ENCODE measurements around the gene AK5.

DNA sequence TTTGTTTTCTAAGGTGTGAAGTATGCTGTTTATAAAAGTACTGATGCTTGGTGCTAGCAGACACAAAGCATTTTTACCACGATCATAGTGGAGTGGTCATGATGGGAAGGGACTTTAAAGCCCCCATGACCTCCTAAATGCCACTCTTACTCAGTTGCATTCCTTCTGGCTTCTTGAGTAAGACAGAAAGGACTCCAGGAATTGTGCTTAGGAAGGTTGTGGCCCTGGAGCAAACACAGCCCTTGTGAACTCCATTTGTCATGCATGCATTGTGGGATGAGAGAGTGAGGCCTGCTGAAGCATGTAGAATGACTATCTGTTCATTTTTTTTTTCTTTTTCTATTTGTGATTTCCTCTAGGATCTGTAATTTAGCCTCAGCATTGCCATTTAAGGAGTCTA, 34.2 kb downstream of the AK5 start:
- TF ChIP-seq, protein P1, sequence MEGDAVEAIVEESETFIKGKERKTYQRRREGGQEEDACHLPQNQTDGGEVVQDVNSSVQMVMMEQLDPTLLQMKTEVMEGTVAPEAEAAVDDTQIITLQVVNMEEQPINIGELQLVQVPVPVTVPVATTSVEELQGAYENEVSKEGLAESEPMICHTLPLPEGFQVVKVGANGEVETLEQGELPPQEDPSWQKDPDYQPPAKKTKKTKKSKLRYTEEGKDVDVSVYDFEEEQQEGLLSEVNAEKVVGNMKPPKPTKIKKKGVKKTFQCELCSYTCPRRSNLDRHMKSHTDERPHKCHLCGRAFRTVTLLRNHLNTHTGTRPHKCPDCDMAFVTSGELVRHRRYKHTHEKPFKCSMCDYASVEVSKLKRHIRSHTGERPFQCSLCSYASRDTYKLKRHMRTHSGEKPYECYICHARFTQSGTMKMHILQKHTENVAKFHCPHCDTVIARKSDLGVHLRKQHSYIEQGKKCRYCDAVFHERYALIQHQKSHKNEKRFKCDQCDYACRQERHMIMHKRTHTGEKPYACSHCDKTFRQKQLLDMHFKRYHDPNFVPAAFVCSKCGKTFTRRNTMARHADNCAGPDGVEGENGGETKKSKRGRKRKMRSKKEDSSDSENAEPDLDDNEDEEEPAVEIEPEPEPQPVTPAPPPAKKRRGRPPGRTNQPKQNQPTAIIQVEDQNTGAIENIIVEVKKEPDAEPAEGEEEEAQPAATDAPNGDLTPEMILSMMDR (conservative IDR thresholded peaks at IDR 0.05; ENCODE audit: low read depth in 2 of 2) = no peak
- no peak for TF ChIP-seq EZH2 (IDR thresholded peaks at IDR 0.05; ENCODE audit: low read depth, unreplicated experiment)
- TF ChIP-seq, protein P2, sequence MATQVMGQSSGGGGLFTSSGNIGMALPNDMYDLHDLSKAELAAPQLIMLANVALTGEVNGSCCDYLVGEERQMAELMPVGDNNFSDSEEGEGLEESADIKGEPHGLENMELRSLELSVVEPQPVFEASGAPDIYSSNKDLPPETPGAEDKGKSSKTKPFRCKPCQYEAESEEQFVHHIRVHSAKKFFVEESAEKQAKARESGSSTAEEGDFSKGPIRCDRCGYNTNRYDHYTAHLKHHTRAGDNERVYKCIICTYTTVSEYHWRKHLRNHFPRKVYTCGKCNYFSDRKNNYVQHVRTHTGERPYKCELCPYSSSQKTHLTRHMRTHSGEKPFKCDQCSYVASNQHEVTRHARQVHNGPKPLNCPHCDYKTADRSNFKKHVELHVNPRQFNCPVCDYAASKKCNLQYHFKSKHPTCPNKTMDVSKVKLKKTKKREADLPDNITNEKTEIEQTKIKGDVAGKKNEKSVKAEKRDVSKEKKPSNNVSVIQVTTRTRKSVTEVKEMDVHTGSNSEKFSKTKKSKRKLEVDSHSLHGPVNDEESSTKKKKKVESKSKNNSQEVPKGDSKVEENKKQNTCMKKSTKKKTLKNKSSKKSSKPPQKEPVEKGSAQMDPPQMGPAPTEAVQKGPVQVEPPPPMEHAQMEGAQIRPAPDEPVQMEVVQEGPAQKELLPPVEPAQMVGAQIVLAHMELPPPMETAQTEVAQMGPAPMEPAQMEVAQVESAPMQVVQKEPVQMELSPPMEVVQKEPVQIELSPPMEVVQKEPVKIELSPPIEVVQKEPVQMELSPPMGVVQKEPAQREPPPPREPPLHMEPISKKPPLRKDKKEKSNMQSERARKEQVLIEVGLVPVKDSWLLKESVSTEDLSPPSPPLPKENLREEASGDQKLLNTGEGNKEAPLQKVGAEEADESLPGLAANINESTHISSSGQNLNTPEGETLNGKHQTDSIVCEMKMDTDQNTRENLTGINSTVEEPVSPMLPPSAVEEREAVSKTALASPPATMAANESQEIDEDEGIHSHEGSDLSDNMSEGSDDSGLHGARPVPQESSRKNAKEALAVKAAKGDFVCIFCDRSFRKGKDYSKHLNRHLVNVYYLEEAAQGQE (IDR thresholded peaks at IDR 0.05; ENCODE audit: unreplicated experiment) = no peak
- no peak for TF ChIP-seq POLR2AphosphoS5 (IDR thresholded peaks at IDR 0.05; ENCODE audit: low read depth)
- TF ChIP-seq STAT1 (IDR thresholded peaks at IDR 0.05; ENCODE audit: unreplicated experiment) = no peak
- no peak for TF ChIP-seq CREB1 (CRISPR knock-in tag; IDR thresholded peaks at IDR 0.05; ENCODE audit: low read depth)
- no peak for TF ChIP-seq EZH2phosphoT487 (IDR thresholded peaks at IDR 0.05; ENCODE audit: unreplicated experiment)
- no peak for TF ChIP-seq JUNB (IDR thresholded peaks at IDR 0.05; ENCODE audit: unreplicated experiment)
- no peak for TF ChIP-seq NANOG (IDR thresholded peaks at IDR 0.05; ENCODE audit: borderline replicate concordance)
- TF ChIP-seq, protein P3, sequence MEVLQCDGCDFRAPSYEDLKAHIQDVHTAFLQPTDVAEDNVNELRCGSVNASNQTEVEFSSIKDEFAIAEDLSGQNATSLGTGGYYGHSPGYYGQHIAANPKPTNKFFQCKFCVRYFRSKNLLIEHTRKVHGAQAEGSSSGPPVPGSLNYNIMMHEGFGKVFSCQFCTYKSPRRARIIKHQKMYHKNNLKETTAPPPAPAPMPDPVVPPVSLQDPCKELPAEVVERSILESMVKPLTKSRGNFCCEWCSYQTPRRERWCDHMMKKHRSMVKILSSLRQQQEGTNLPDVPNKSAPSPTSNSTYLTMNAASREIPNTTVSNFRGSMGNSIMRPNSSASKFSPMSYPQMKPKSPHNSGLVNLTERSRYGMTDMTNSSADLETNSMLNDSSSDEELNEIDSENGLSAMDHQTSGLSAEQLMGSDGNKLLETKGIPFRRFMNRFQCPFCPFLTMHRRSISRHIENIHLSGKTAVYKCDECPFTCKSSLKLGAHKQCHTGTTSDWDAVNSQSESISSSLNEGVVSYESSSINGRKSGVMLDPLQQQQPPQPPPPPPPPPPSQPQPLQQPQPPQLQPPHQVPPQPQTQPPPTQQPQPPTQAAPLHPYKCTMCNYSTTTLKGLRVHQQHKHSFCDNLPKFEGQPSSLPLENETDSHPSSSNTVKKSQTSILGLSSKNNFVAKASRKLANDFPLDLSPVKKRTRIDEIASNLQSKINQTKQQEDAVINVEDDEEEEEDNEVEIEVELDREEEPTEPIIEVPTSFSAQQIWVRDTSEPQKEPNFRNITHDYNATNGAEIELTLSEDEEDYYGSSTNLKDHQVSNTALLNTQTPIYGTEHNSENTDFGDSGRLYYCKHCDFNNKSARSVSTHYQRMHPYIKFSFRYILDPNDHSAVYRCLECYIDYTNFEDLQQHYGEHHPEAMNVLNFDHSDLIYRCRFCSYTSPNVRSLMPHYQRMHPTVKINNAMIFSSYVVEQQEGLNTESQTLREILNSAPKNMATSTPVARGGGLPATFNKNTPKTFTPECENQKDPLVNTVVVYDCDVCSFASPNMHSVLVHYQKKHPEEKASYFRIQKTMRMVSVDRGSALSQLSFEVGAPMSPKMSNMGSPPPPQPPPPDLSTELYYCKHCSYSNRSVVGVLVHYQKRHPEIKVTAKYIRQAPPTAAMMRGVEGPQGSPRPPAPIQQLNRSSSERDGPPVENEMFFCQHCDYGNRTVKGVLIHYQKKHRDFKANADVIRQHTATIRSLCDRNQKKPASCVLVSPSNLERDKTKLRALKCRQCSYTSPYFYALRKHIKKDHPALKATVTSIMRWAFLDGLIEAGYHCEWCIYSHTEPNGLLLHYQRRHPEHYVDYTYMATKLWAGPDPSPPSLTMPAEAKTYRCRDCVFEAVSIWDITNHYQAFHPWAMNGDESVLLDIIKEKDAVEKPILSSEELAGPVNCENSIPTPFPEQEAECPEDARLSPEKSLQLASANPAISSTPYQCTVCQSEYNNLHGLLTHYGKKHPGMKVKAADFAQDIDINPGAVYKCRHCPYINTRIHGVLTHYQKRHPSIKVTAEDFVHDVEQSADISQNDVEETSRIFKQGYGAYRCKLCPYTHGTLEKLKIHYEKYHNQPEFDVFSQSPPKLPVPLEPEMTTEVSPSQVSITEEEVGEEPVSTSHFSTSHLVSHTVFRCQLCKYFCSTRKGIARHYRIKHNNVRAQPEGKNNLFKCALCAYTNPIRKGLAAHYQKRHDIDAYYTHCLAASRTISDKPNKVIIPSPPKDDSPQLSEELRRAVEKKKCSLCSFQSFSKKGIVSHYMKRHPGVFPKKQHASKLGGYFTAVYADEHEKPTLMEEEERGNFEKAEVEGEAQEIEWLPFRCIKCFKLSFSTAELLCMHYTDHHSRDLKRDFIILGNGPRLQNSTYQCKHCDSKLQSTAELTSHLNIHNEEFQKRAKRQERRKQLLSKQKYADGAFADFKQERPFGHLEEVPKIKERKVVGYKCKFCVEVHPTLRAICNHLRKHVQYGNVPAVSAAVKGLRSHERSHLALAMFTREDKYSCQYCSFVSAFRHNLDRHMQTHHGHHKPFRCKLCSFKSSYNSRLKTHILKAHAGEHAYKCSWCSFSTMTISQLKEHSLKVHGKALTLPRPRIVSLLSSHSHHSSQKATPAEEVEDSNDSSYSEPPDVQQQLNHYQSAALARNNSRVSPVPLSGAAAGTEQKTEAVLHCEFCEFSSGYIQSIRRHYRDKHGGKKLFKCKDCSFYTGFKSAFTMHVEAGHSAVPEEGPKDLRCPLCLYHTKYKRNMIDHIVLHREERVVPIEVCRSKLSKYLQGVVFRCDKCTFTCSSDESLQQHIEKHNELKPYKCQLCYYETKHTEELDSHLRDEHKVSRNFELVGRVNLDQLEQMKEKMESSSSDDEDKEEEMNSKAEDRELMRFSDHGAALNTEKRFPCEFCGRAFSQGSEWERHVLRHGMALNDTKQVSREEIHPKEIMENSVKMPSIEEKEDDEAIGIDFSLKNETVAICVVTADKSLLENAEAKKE (CRISPR knock-in tag; IDR thresholded peaks at IDR 0.05) = no peak
- TF ChIP-seq, protein P4, sequence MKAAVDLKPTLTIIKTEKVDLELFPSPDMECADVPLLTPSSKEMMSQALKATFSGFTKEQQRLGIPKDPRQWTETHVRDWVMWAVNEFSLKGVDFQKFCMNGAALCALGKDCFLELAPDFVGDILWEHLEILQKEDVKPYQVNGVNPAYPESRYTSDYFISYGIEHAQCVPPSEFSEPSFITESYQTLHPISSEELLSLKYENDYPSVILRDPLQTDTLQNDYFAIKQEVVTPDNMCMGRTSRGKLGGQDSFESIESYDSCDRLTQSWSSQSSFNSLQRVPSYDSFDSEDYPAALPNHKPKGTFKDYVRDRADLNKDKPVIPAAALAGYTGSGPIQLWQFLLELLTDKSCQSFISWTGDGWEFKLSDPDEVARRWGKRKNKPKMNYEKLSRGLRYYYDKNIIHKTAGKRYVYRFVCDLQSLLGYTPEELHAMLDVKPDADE (IDR thresholded peaks at IDR 0.05) = no peak

All from GM23338 (cell line).